HG02973 (cell line): ENCODE data around the gene LITAFD.
"Not testable (repeated sequence)": the region's sequence is repeated elsewhere in the genome, so short reads cannot be mapped to it uniquely, and the experiment has no call there.

Experiments used
- ATAC-seq: cut with Tn5 transposase; IDR thresholded peaks from one replicate; pipeline ENCODE4 v1.9.1; 2021; ENCODE audit warnings: moderate library complexity; ENCODE audit not compliant: unreplicated experiment

Gene LITAFD

DNA sequence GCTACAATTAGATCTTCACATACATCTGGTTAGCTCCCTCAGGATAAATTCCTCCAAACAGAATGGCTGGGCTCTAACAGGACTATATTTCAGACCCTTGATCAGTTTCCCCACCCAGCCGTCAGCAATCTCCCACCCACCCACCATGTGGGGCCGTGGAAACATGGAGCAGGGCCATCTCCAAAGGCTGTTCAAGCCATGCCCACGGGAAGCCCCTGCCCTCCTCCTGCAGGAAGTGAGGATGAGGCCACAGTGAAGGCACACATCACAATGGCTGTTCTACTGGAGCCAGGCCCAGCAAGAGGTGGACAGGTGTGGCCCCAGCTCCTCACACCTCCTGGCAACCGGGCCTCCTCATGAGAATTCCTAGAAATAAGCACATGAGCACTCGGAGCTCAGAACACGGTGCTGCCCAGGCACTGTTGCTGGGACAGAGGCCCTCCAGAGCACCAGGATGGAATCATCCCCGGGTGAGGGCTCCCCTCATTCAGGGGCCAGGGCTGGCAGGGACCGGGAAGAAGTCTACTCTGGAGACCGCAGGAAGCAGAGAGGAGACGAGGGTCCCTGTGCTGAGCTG, at the start of gene LITAFD:
LITAFD (plus strand) TSS at position 311 of the 577 bp plus-strand sequence. CDS start 2,005 bp downstream, outside the sequence.
- no peak for ATAC-seq

DNA sequence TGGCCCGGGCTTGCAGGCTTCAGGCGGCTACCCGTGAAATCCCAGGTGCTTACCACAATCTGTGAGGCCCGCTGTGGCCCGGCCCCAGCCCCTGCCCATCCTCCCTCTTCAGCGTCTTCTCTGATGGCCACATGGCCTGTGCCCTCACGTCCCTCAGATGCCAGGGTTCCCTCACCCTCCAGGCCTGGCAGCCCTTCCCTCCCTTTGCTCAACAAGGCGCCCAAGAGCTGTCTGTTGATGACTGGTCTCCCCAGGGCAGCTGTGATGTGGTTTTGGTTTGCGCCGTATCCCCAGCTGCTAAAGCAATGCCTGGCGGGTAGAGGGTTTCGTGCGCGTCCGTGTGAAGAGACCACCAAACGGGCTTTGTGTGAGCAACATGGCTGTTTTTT, 49.4 kb upstream of the LITAFD start:
- ATAC-seq: no peak

- ATAC-seq: not testable (repeated sequence)
Observed at GRCh38 chr16:8836797-8837196, 45.4 kb upstream of the LITAFD start.

- not testable (repeated sequence) for ATAC-seq
Observed at GRCh38 chr16:8837594-8837993, 44.6 kb upstream of the LITAFD start.

DNA sequence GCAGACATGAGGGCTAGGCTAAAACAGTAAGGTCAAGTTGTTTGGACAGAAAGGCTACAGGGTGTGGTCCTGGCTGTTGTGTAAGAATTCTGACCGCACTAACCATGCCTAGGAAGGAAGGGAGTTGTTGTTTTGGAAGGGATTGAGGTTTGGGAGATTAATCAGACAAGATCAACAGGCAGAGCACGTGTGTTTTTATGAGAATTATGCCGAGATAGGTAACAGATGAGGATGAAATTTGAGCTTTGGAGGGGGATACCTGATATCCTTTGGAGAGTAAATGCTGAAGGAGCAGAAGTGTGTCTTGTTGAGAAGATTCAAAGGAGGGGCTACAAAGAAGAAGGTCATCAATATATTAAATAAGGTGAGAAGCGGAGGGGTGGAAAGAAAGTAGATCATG, 40.1 kb upstream of the LITAFD start:
- ATAC-seq: not testable (repeated sequence)

- ATAC-seq: not testable (repeated sequence)
Observed at GRCh38 chr16:8843296-8843695, 38.9 kb upstream of the LITAFD start.

DNA sequence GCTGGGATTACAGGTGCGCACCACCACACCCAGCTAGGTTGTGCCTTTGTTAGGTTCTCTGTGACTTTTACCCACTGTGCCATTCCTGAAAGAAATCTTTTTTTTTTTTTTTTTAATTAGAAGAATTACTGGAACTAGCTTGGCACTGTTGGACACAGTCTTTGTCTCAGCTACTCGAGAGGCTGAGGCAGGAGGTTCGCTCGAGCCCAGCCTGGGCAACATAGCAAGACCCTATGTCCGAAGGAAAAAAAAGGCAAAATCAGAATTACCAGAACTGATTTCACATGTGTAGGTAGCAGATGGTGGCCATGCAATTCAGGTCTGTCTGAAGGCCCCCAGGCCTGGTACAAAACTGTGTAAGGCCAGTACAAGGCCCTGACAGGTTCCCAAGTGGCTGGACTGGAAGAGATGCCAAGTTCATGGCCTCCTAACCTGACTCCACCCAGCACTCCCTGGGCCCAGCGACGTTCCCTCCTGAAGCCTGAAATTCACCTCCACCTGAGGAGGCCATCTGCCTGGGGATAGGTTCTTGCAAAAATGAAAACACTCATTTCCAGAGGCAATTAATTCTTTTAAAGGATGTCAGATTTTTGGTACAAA, 36.4 kb upstream of the LITAFD start:
- no peak for ATAC-seq

GRCh38 chr16:8846401-8846932, 35.7 kb upstream of the LITAFD start:
- ATAC-seq: no peak

GRCh38 chr16:8847145-8847544, 35.0 kb upstream of the LITAFD start:
- ATAC-seq: no peak

DNA sequence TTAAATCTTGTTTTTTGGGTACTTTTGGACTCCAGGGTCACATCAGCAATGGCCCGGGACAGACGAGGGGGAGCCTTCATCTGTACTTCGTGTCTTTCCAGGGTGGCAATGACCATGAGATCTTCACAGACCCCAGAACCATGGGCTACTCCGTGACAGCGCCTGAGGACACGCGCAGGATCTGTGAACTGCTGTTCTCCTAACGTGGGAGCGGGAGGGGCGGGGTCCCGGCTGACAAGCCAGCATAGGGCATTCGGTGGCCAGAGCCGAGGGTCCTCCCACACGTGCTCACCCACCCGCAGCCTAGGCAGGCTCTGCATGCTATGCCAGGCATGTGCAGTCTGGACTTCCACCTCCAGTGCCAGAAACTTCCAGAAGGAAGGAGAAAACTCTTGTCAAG, 34.5 kb upstream of the LITAFD start:
- ATAC-seq: no peak

- no peak for ATAC-seq
Observed at GRCh38 chr16:8848231-8848938, 33.8 kb upstream of the LITAFD start.

DNA sequence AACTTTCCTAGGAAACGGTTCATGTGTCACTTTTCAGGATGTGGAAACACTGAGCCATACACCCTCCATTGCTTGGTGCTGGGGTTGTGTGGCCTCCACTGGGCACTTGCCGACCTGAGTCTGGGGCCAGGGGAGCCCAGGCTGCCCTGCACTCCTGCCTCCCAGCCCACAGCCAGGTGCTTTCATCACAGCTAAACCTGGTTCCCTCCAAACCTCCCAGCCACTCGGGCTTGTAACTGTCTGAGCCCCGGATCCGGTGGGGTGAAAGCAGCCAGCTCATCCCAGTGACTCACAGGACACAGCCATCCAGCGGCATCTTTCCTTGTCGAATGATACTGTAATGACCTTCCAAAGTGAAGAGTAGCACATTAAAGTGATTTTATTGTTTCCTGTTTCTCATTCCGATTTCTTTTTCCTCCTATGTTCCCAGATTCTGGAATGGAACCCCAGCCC, 33.2 kb upstream of the LITAFD start:
- no peak for ATAC-seq

GRCh38 chr16:8849411-8850011, 32.6 kb upstream of the LITAFD start:
- ATAC-seq: no peak

GRCh38 chr16:8850279-8850885, 31.8 kb upstream of the LITAFD start:
- no peak for ATAC-seq

- ATAC-seq: no peak
Observed at GRCh38 chr16:8851761-8852403, 30.3 kb upstream of the LITAFD start.

DNA sequence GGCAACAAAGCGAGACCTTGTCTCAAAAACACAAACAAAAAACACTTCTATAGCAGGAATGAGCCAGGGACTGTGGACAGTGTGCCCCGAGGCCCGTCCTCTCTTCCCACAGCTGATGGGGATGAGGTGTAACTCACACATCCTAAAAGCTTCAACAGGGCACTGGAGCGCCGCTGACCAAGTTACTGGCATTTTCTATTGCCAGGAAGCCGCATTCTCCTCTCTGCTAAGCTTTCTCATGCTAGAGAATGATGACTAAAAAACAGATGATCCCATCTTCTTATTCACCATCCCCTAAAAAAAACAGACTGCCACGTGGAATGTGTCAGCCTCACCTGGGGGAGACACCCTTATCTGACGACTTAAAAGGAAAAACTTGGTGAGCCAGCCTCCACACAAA, 29.6 kb upstream of the LITAFD start:
- ATAC-seq: no peak

- ATAC-seq: no peak
Observed at GRCh38 chr16:8853150-8853549, 29.0 kb upstream of the LITAFD start.

GRCh38 chr16:8853611-8854010, 28.5 kb upstream of the LITAFD start:
- ATAC-seq: no peak

DNA sequence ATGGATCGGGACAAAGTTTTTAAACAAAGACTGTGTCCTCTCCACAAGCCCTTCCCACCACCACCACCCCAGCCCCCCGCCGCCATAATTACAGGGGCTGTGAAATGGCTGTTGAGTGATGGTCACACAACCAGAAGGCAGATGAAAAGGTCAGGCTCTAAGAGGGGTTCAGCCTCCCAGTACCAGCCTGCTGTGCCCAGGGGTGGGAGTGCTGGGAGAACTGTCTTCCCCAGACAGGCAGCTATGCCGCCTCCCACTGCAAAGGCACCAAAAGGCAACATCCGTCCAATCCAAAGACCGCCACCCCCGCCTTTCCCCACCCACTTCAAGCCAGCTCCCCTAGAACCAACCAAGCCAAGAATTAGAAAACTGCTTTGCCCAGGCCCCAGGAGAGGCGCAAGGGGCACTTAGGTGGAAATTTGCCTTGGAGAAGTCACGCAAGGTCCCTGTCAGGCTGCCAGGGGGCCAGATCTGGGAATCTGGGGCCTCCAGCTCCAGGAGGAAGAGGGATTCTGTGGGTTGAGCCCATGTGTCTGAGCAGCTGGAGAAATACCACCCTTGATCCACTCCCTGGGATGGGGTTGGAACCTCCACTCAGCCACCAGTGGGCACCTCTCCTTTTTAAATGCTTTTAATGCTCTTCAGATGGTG, 27.7 kb upstream of the LITAFD start:
- no peak for ATAC-seq
